HL-60 (cell line): ENCODE data around the gene MAP6.

Source experiments
- DNase-seq, 2 experiments: peaks; one replicate each; pipeline ENCODE4 v3.0.0-alpha.2; 2010 to 2020; ENCODE audit warnings: low read depth in 1 of 2, low spot score in 1 of 2
- H3K27ac ChIP-seq: fragments of 250-450 bp; sonication (Bioruptor Pico); replicated peaks from 2 replicates; pipeline ENCODE4 v1.5.1; 2020; ENCODE audit warnings: mild to moderate bottlenecking, moderate library complexity
- H3K27me3 ChIP-seq: fragments of 250-450 bp; sonication (Bioruptor Pico); 2 replicates; pipeline ENCODE4 v1.5.1; 2021; ENCODE audit warnings: mild to moderate bottlenecking, moderate library complexity; ENCODE audit not compliant: insufficient read depth, poor library complexity, severe bottlenecking
- H3K4me3 ChIP-seq: replicated peaks from 2 replicates; pipeline ENCODE4 v1.5.1; 2011; ENCODE audit warnings: mild to moderate bottlenecking, control low read depth, low read length; ENCODE audit not compliant: insufficient read depth
- GABPA ChIP-seq: IDR thresholded peaks from 2 replicates; pipeline ENCODE4 v1.6.1; 2012; ENCODE audit warnings: low read depth
- POLR2AphosphoS5 ChIP-seq: IDR thresholded peaks from 2 replicates; pipeline ENCODE4 v1.6.1; 2012; ENCODE audit warnings: low read depth
- SPI1 ChIP-seq: IDR thresholded peaks from 2 replicates; pipeline ENCODE4 v1.6.1; 2012; ENCODE audit warnings: low read depth, mild to moderate bottlenecking, borderline replicate concordance
- TF ChIP-seq, protein P1 (sequence below): IDR thresholded peaks from one replicate; pipeline ENCODE4 v1.5.1; 2011; ENCODE audit warnings: low read length, control low read depth, inconsistent platforms; ENCODE audit not compliant: insufficient read depth
- TF ChIP-seq, protein P2 (sequence below): IDR thresholded peaks from 2 replicates; pipeline ENCODE4 v1.6.1; 2012; ENCODE audit warnings: low read depth; ENCODE audit not compliant: insufficient replicate concordance

The MAP6 gene

DNA sequence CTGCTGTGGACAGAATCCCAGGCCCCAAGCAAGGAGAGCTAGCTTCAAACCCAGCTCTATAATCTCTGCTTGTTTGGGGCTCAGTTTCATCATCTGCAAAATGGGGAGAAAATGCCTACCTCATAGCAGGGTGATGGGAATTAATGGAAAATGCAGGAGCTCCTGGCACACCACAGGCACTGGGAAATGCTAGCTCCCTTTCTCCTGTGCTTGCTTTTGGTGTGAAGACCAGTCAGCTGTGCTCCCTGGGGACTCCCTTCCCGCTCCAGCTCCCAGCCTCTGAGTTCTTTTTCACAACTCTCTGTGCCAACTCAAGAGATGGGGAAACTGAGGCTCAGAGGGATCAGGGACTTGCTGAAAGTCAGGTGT lies 115.0 kb downstream of the MAP6 start:
- Histone ChIP-seq H3K4me3 (no peak overlapping the region), H3K27ac (no peak overlapping the region), H3K27me3 (no peaks in the 10 kb centered on the region)
- TF ChIP-seq, protein P1, sequence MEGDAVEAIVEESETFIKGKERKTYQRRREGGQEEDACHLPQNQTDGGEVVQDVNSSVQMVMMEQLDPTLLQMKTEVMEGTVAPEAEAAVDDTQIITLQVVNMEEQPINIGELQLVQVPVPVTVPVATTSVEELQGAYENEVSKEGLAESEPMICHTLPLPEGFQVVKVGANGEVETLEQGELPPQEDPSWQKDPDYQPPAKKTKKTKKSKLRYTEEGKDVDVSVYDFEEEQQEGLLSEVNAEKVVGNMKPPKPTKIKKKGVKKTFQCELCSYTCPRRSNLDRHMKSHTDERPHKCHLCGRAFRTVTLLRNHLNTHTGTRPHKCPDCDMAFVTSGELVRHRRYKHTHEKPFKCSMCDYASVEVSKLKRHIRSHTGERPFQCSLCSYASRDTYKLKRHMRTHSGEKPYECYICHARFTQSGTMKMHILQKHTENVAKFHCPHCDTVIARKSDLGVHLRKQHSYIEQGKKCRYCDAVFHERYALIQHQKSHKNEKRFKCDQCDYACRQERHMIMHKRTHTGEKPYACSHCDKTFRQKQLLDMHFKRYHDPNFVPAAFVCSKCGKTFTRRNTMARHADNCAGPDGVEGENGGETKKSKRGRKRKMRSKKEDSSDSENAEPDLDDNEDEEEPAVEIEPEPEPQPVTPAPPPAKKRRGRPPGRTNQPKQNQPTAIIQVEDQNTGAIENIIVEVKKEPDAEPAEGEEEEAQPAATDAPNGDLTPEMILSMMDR = no peak
- DNase-seq = no peak

DNA sequence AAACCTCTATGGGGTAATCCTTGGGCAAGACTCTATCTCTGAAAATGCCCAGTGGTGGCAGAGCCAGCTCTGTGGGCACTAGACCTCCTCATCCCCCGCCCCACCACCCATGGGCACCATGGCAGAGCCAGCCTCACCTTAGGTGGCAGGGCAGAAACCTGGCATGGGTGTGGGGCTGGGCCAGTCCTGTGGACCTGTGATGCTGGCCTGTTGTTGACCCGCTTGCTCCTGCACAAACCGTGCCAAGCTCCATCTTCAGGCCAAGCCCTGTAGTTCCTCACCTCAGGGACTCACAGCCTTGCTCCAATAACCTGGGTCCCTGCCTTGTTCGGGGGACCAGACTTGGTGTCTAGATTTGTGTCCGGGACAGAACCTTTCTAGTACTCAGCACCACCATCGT lies 115.7 kb downstream of the MAP6 start:
- TF ChIP-seq, protein P2, sequence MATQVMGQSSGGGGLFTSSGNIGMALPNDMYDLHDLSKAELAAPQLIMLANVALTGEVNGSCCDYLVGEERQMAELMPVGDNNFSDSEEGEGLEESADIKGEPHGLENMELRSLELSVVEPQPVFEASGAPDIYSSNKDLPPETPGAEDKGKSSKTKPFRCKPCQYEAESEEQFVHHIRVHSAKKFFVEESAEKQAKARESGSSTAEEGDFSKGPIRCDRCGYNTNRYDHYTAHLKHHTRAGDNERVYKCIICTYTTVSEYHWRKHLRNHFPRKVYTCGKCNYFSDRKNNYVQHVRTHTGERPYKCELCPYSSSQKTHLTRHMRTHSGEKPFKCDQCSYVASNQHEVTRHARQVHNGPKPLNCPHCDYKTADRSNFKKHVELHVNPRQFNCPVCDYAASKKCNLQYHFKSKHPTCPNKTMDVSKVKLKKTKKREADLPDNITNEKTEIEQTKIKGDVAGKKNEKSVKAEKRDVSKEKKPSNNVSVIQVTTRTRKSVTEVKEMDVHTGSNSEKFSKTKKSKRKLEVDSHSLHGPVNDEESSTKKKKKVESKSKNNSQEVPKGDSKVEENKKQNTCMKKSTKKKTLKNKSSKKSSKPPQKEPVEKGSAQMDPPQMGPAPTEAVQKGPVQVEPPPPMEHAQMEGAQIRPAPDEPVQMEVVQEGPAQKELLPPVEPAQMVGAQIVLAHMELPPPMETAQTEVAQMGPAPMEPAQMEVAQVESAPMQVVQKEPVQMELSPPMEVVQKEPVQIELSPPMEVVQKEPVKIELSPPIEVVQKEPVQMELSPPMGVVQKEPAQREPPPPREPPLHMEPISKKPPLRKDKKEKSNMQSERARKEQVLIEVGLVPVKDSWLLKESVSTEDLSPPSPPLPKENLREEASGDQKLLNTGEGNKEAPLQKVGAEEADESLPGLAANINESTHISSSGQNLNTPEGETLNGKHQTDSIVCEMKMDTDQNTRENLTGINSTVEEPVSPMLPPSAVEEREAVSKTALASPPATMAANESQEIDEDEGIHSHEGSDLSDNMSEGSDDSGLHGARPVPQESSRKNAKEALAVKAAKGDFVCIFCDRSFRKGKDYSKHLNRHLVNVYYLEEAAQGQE = no peak
- TF ChIP-seq, protein P1 = no peak
- TF ChIP-seq SPI1 = no peak
- TF ChIP-seq POLR2AphosphoS5 = no peak
- no peak for TF ChIP-seq GABPA
- no peak overlapping the region for H3K27ac ChIP-seq
- no peak for DNase-seq
- no peaks in the 10 kb centered on the region for H3K27me3 ChIP-seq
- no peak overlapping the region for H3K4me3 ChIP-seq

DNA sequence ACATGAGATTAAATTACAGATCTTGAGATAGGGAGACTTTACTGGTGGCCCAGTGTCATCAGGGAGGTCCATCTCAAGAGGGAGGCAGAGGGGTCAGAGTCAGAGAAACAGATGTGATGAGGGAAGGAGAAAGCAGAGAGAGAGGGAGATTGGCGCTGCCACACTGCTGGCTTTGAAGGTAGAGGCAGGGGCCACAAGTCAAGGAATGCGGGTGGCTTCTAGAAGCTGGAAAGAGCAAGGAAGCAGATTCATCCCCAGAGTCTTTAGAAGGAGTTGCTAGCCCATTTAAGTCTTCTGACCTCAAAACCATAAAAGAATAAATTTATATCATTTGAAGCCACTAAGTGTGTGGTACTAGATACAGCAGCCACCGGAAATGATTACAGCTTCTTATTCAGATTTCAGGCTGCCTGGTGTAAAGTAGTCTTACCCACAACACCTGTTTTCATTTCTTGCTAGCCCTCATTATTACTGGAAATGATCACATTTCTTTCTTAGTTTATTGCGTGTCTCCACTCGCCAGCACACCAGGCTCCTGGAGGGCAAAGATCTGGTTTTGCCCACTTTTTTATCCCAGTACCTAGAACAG lies 119.4 kb downstream of the MAP6 start:
- Histone ChIP-seq H3K27me3 (no peaks in the 10 kb centered on the region), H3K4me3 (no peak overlapping the region), H3K27ac (no peak overlapping the region)
- TF ChIP-seq, protein P2 = no peak
- TF ChIP-seq POLR2AphosphoS5 = no peak
- no peak for DNase-seq

DNA sequence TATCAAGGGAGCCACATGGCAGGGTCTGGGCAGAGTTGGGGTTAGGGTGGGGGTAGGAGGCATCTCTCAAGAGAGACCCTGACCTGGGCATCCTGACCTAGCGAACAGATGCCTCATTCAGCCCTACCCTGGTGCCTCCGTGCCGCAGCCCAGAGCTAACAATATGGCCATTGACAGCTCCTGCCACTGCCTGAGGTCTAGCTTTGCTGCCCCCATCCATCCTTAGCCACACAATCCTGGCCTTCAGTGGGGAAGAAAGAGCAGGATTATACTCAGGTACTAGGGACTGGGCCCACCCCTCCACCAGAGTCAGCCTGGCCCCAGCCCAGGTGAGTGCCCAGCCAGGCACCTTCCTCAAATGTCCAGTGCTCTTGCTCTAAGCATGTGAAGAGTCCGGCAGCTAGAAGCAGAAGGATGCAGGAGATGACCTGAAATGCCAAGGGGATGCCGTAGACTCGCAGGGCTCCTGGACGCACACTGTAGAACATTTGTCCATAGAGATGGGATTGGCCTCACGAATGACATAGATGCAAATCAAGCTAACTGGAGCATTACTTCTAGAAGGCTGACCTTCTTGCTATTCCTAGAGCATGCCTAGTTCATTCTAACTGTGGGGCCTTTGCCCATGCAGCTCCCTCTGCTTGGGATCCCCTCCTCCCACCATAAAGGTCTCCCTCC lies 120.1 kb downstream of the MAP6 start:
- TF ChIP-seq, protein P2 = no peak
- TF ChIP-seq, protein P1 = no peak
- no peak overlapping the region for H3K27ac ChIP-seq
- H3K27me3 ChIP-seq = no peaks in the 10 kb centered on the region
- no peak for DNase-seq
- no peak overlapping the region for H3K4me3 ChIP-seq
